HepG2 (cell line): ENCODE measurements around the gene GNG7. TPM values are rescaled to one million over a fixed set of nuclear protein-coding genes. Genes with fewer than 3 reads are reported as not detected.

Experiments
- HDAC2 ChIP-seq: sonication (generic); formaldehyde crosslinking; IDR thresholded peaks from 2 replicates; pipeline ENCODE4 v1.4.0; 2020; ENCODE audit warnings: missing genetic modification reagents
- HMGXB4 ChIP-seq, 2 experiments: sonication (generic) in 1 of 2; formaldehyde crosslinking in 1 of 2; IDR thresholded peaks; 2 replicates each; pipeline versions ENCODE4 v1.4.0 to v1.6.1; 2018 to 2020; ENCODE audit warnings: missing genetic modification reagents in 2 of 2, borderline replicate concordance in 1 of 2, low read depth in 1 of 2, mild to moderate bottlenecking in 1 of 2, missing biosample characterization in 1 of 2
- HOXA3 ChIP-seq: sonication (generic); formaldehyde crosslinking; IDR thresholded peaks from 2 replicates; pipeline ENCODE4 v1.5.0; 2020; ENCODE audit warnings: missing genetic modification reagents
- KDM1A ChIP-seq: IDR thresholded peaks from 2 replicates; pipeline ENCODE4 v1.6.1; 2016; ENCODE audit warnings: missing compliant biosample characterization
- KDM4B ChIP-seq: sonication (generic); formaldehyde crosslinking; IDR thresholded peaks from 2 replicates; pipeline ENCODE4 v1.4.0; 2020; ENCODE audit warnings: missing genetic modification reagents
- KLF12 ChIP-seq: sonication (generic); formaldehyde crosslinking; IDR thresholded peaks from 2 replicates; pipeline ENCODE4 v1.4.0; 2020; ENCODE audit warnings: missing genetic modification reagents, borderline replicate concordance
- MED8 ChIP-seq: sonication (generic); formaldehyde crosslinking; IDR thresholded peaks from 2 replicates; pipeline ENCODE4 v1.8.1; 2023; ENCODE audit warnings: mild to moderate bottlenecking, missing genetic modification reagents; ENCODE audit not compliant: insufficient replicate concordance
- NR2F1 ChIP-seq, 2 experiments: fragments of 450-650 bp in 1 of 2; formaldehyde crosslinking in 1 of 2; IDR thresholded peaks; 2 replicates each; pipeline versions ENCODE4 v1.5.0 to v1.6.1; 2016 to 2020; ENCODE audit warnings: mild to moderate bottlenecking in 1 of 2, missing compliant biosample characterization in 1 of 2, missing genetic modification reagents in 1 of 2, moderate library complexity in 1 of 2
- POLR2G ChIP-seq: fragments of 200-400 bp; formaldehyde crosslinking; IDR thresholded peaks from 2 replicates; pipeline ENCODE4 v1.6.1; 2018; ENCODE audit warnings: mild to moderate bottlenecking, low read depth, low read length, moderate library complexity
- THAP7 ChIP-seq: sonication (generic); formaldehyde crosslinking; IDR thresholded peaks from 2 replicates; pipeline ENCODE4 v1.8.1; 2023; ENCODE audit warnings: mild to moderate bottlenecking, missing genetic modification reagents
- ZBTB8A ChIP-seq: sonication (generic); formaldehyde crosslinking; IDR thresholded peaks from 2 replicates; pipeline ENCODE4 v1.4.0; 2020; ENCODE audit warnings: mild to moderate bottlenecking, low read depth, missing genetic modification reagents, borderline replicate concordance
- ZMAT3 ChIP-seq: sonication (generic); formaldehyde crosslinking; conservative IDR thresholded peaks from 2 replicates; pipeline ENCODE4 v1.7.0; 2021; ENCODE audit warnings: missing genetic modification reagents
- ZNF234 ChIP-seq: sonication (generic); formaldehyde crosslinking; conservative IDR thresholded peaks from 2 replicates; pipeline ENCODE4 v1.5.1; 2020; ENCODE audit warnings: mild to moderate bottlenecking, missing genetic modification reagents
- ZNF263 ChIP-seq: sonication (generic); formaldehyde crosslinking; IDR thresholded peaks from 2 replicates; pipeline ENCODE4 v1.4.0; 2020; ENCODE audit warnings: missing genetic modification reagents
- ZNF317 ChIP-seq: sonication (generic); formaldehyde crosslinking; IDR thresholded peaks from 2 replicates; pipeline ENCODE4 v1.5.0; 2020; ENCODE audit warnings: mild to moderate bottlenecking, missing genetic modification reagents
- ZNF331 ChIP-seq: sonication (generic); formaldehyde crosslinking; IDR thresholded peaks from 2 replicates; pipeline ENCODE4 v1.4.0; 2020; ENCODE audit warnings: missing genetic modification reagents
- ZNF337 ChIP-seq: sonication (generic); formaldehyde crosslinking; IDR thresholded peaks from 2 replicates; pipeline ENCODE4 v1.5.1; 2020; ENCODE audit warnings: missing genetic modification reagents, low read depth, mild to moderate bottlenecking, borderline replicate concordance
- ZNF883 ChIP-seq: sonication (generic); formaldehyde crosslinking; IDR thresholded peaks from 2 replicates; pipeline ENCODE4 v1.5.1; 2020; ENCODE audit warnings: mild to moderate bottlenecking, missing genetic modification reagents; ENCODE audit errors: not compliant biosample characterization
- ZZZ3 ChIP-seq: sonication (generic); formaldehyde crosslinking; IDR thresholded peaks from 2 replicates; pipeline ENCODE4 v1.4.0; 2020; ENCODE audit warnings: missing genetic modification reagents, mild to moderate bottlenecking, borderline replicate concordance
- polyA plus RNA-seq, 8 experiments: library from polyadenylated mRNA; depleted of rRNA in 3 of 8; stranded (reverse) in 7 of 8; unstranded in 1 of 8; fragments of >200 nt; fragmentation: Illumina TruSeq in 4 of 8; extraction: Trizol in 4 of 8; gene quantifications; 2 replicates each; pipeline versions ENCODE4 v1.2.1 to v1.2.3, GENCODE V29; 2011 to 2016; ENCODE audit warnings: low read depth in 4 of 8, missing spikeins in 1 of 8, mixed read lengths in 1 of 8; ENCODE audit not compliant: insufficient read depth in 1 of 8
- total RNA-seq, 5 experiments: library from RNA; depleted of rRNA; stranded (reverse); fragments of >200 nt; fragmentation: Illumina TruSeq; extraction: Trizol; gene quantifications; 2 replicates each; pipeline ENCODE4 v1.2.3, GENCODE V29; 2016; ENCODE audit warnings: low read depth in 1 of 5
- TF ChIP-seq, protein P1 (sequence below): sonication (generic); formaldehyde crosslinking; IDR thresholded peaks from 2 replicates; pipeline ENCODE4 v1.4.0; 2020; ENCODE audit warnings: low read depth, missing genetic modification reagents
- TF ChIP-seq, protein P2 (sequence below): sonication (generic); formaldehyde crosslinking; IDR thresholded peaks from 2 replicates; pipeline ENCODE4 v1.9.0; 2022; ENCODE audit warnings: missing genetic modification reagents, mild to moderate bottlenecking, borderline replicate concordance

The GNG7 gene
- total and polyA plus RNA-seq, 2 of the 13 experiments (the other 11 are each of a cell fraction or from before 2014, with no cell fraction given): 1.4 to 3.3 TPM

GRCh38 chr19:2529473-2529918 is 173.0 kb downstream of the GNG7 start (continued):
- TF ChIP-seq, protein P1, sequence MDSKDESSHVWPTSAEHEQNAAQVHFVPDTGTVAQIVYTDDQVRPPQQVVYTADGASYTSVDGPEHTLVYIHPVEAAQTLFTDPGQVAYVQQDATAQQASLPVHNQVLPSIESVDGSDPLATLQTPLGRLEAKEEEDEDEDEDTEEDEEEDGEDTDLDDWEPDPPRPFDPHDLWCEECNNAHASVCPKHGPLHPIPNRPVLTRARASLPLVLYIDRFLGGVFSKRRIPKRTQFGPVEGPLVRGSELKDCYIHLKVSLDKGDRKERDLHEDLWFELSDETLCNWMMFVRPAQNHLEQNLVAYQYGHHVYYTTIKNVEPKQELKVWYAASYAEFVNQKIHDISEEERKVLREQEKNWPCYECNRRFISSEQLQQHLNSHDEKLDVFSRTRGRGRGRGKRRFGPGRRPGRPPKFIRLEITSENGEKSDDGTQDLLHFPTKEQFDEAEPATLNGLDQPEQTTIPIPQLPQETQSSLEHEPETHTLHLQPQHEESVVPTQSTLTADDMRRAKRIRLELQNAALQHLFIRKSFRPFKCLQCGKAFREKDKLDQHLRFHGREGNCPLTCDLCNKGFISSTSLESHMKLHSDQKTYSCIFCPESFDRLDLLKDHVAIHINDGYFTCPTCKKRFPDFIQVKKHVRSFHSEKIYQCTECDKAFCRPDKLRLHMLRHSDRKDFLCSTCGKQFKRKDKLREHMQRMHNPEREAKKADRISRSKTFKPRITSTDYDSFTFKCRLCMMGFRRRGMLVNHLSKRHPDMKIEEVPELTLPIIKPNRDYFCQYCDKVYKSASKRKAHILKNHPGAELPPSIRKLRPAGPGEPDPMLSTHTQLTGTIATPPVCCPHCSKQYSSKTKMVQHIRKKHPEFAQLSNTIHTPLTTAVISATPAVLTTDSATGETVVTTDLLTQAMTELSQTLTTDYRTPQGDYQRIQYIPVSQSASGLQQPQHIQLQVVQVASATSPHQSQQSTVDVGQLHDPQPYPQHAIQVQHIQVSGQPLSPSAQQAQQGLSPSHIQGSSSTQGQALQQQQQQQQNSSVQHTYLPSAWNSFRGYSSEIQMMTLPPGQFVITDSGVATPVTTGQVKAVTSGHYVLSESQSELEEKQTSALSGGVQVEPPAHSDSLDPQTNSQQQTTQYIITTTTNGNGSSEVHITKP (CRISPR knock-in tag): peak; percentile 35; the same call in 1 of the 2 replicates
- TF ChIP-seq THAP7 (CRISPR knock-in tag) (no peak), ZNF331 (CRISPR knock-in tag) (no peak), KLF12 (CRISPR knock-in tag) (no peak), ZMAT3 (CRISPR knock-in tag) (no peak), ZZZ3 (CRISPR knock-in tag) (no peak), ZNF263 (CRISPR knock-in tag) (no peak), HMGXB4 (CRISPR knock-in tag; IDR thresholded peaks at IDR 0.05; ENCODE audit: borderline replicate concordance in 1 of 2, low read depth in 1 of 2) (0 out of 4 replicates have a peak, but pooled peaks of 1 of the 2 experiments have one; percentile 38), HDAC2 (CRISPR knock-in tag) (no peak), ZNF234 (CRISPR knock-in tag) (no peak), ZBTB8A (CRISPR knock-in tag) (no peak), MED8 (no peak), ZNF317 (CRISPR knock-in tag) (no peak), POLR2G (no peak), KDM4B (CRISPR knock-in tag) (0 out of 2 replicates have a peak, but pooled peaks have one; percentile 32), HOXA3 (no peak), ZNF883 (CRISPR knock-in tag) (no peak), KDM1A (peak; percentile 12; the same call in 1 of the 2 replicates), NR2F1 (CRISPR knock-in tag; IDR thresholded peaks at IDR 0.05) (no peak), ZNF337 (CRISPR knock-in tag) (no peak)
- TF ChIP-seq, protein P2, sequence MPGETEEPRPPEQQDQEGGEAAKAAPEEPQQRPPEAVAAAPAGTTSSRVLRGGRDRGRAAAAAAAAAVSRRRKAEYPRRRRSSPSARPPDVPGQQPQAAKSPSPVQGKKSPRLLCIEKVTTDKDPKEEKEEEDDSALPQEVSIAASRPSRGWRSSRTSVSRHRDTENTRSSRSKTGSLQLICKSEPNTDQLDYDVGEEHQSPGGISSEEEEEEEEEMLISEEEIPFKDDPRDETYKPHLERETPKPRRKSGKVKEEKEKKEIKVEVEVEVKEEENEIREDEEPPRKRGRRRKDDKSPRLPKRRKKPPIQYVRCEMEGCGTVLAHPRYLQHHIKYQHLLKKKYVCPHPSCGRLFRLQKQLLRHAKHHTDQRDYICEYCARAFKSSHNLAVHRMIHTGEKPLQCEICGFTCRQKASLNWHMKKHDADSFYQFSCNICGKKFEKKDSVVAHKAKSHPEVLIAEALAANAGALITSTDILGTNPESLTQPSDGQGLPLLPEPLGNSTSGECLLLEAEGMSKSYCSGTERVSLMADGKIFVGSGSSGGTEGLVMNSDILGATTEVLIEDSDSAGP (CRISPR knock-in tag): no peak
